Stimulated activated CD8-positive, alpha-beta memory T cell treated with anti-CD3 and anti-CD28 coated beads, Interleukin-2, amount 100 ng/mL, for 48 hours (primary cell): ENCODE measurements around the gene NMRK1.
A peak's percentile ranks its signal among the peaks of the same experiment; 100 is the strongest.

Experiments used
- DNase-seq, 2 donors: peaks; one replicate each; pipeline ENCODE4 v3.0.0-alpha.2; 2020; ENCODE audit warnings: low read depth in 2 of 2

NMRK1 gene

GRCh38 chr9:75087824-75088645 is at the start of gene NMRK1, which contains the start of gene OSTF1:
NMRK1 (minus strand) TSS chr9:75088155; CDS start chr9:75083115, 5,040 bp downstream.
OSTF1 (plus strand) TSS chr9:75088514; CDS start chr9:75088693, 179 bp downstream.
- peak; percentile 87 to 93 for DNase-seq

DNA sequence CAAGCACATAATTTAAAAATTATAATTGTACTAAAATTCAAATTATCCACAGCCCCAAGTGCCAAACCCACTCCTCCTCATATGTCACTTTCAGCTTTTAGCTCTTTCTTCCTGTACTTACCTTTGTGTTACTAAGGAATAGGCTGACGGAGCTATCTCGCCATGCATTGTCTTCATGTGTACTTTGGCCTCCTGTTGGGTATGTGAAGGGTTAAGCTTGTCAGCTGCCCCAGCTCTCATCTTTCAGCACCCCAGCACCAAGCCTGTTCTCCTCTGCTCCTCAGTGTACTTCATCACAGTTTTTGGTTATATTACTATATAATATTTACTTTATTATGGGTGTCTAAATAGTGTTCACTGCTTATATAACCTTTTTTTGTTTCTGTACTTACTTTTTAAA is 46.5 kb upstream of the NMRK1 start:
- no peak for DNase-seq

GRCh38 chr9:75133396-75133795 is 45.4 kb upstream of the NMRK1 start:
- no peak for DNase-seq

- no peak for DNase-seq
Measured at GRCh38 chr9:75132244-75132643, 44.3 kb upstream of the NMRK1 start.

DNA sequence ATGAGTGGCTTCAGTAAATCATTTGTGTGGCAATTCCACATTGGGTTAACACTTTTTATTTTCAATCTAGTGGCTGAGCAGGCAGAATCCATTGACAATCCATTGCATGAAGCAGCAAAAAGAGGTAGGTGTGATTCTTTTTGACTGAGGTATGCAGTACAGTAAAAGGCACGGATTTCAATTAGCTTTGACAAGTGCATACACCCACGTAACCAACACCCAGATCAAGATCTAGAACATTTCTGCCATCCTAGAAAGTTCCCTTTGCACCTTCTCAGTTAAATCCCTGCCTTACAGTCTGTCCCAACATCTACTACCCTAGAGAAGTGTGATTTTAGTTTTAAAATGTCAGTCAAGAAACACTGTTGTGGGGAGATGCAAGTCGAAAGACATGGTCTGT is 43.7 kb upstream of the NMRK1 start:
- DNase-seq = no peak

- no peak for DNase-seq
Measured at GRCh38 chr9:75130621-75131230, 42.8 kb upstream of the NMRK1 start.

DNA sequence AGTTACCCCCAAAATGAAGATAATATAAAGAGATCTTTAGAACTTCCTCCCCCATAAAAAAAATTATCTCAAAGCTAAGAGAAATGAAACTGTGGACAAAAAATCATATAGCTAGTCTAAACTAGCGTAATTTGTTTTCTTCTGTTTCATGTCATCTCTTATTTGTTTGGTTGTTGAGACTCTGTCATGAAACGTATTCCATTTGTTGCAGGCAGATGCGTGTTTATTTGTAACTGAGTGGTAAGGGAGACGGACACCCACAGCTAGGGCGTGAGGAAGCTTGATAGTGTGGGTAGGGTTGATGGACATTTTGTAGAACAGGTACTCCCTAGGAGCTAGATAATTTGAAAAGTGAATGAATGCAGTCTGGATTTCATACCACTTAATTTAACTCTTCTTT is 42.2 kb upstream of the NMRK1 start:
- no peak for DNase-seq

- DNase-seq = no peak
Measured at GRCh38 chr9:75128535-75128934, 40.6 kb upstream of the NMRK1 start.

- no peak for DNase-seq
Measured at GRCh38 chr9:75123696-75124095, 35.7 kb upstream of the NMRK1 start.

DNA sequence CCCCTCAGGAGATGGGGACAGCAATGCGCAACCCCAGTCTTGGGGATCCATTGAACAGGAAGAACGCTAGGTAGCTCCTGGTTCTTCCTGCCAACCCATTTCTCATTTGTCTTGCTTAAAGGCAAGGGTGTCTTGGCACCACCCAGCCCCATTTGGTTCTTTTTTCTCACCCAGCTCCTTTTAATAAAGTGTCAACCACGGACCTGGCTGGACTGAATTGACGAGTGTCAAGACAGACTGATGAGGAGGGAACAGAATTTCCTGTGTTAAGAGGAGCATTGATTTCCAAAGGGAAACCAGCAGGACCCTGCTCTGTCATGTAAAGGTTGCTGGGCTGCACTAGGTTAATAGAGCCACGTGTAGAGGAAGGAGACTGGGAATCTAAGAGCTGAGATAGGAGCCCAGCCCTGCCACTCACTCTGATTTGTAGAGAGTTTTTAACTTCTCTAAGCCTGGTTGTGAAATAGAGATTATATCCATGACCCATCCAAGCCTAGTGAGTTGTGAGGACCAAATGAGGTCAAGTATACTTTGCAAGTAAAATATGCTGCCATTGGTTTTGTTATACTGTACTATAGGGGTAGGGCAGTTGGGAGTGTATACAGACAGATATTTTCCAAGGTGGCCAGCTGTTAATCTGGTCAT is 34.1 kb upstream of the NMRK1 start:
- DNase-seq = no peak

GRCh38 chr9:75120686-75121085 is 32.7 kb upstream of the NMRK1 start:
- no peak for DNase-seq

- no peak for DNase-seq
Measured at GRCh38 chr9:75117564-75117963, 29.6 kb upstream of the NMRK1 start.

GRCh38 chr9:75116306-75116705 is 28.4 kb upstream of the NMRK1 start:
- DNase-seq = no peak

DNA sequence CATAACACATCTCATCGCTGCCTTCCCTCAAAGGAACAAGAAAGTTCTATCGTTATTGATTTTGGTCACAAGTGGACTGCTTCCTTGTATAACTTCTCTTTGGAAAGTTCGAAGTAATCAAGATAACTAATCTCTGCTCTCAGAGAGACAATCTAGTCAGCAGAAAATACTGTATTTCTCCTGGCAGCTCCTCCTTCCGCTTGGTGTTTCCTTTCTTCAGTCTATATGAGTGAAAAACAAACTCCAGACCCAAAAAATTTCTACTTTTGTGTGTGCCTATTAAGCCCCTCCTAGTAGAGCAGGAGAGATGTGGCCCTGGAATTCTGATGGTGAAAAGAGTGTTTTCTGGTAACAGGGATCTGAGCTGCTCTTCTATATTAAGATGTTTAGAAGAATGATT is 24.8 kb upstream of the NMRK1 start:
- DNase-seq = no peak

DNA sequence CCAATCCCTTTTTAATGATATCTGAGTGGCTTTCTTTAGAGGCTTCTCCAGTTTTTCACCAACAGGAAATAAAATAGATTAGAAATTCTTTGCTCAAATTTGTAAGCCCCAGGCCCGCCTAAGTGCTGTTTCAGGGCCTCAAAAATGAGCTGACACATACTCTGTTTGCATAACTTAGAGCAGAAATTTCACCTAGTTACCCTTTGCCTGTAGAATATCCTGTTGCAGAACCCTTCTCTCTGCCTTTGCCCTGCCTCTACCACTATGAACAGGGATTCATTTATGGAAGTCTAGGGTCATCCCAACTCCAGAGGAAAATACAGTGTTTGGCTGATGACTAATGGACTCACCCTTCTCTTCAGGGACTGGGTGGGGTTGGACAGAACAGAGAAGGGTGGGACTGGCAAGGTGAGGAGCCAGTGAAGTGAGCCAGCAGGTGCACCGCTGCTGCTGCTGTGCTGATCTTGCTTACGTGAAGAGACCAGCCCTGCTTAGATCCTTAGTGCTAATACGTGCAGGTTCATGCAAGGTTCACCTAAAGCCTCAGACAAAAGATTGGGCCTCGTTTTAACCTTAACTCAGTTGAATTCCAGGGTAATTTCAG is 23.2 kb upstream of the NMRK1 start:
- no peak for DNase-seq

GRCh38 chr9:75109210-75109839 is 21.4 kb upstream of the NMRK1 start:
- no peak for DNase-seq

- no peak for DNase-seq
Measured at GRCh38 chr9:75108571-75108970, 20.6 kb upstream of the NMRK1 start.

- no peak for DNase-seq
Measured at GRCh38 chr9:75106857-75107256, 18.9 kb upstream of the NMRK1 start.

DNA sequence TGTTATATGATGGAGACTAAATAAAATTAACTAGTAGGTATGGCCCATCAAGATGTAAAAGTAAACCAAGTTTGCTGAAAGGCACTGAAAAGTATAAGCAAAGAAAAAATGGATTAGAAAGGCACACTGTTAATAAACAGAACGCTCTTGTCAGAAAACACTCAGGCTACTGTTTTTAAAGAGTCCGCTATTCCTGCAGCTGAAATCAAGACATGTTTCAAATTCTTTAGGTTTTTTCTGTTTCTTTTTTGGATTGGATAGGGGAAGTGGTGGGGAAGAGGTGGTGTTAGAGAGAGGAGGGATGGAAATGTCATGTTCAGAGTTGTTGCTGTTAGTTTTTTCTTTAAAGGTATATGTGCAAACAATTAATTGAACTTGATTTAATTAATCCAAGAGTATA is 17.9 kb upstream of the NMRK1 start:
- no peak for DNase-seq

DNA sequence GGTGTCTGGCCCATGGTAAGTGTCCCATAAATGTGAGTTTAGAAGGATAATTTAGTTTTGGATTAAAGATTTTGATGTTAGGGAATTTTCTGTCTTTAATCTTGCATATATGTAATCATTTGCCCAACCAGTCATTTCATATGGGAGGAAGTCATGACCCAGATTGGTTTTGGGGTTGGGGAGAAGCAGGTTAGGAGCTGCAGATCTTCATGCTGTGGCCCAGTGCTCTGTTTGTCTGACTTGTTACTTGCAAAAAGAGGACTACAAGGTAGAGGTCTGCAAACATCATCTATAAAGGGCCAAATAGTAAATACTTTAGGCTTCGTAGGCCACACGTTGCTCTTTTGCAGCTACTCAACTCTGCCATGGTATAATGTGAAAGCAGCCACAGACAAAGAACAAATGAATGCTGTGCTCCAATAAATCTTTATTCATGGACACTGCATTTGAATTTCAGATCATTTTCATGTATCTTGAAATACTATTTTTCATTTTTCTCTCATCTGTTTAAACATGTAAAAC is 17.1 kb upstream of the NMRK1 start:
- DNase-seq = no peak

DNA sequence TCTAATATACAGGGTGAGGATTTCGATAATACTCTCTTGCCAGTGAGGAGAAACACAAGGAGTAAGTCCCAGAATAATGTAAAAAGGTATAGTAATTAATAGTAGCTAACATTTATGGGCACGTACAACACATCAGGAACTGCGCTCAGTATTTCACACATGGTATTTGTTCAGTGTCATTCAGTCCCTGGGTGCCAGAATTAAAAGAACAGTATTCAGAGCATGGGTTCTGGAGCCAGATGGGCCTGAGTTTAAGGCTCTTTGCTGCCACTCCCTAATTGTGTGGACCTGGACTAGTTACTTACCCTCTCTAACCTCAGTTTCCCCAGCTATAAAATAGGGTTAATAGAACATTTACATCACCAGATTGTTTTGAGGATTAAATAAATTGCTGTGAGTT is 16.7 kb upstream of the NMRK1 start:
- DNase-seq = no peak
